ENCODE measurements around the gene KRTAP4-9. TPM values are rescaled to one million over a fixed set of nuclear protein-coding genes. Genes with fewer than 3 reads are reported as not detected.
"Not testable (repeated sequence)": the region's sequence is repeated elsewhere in the genome, so short reads cannot be mapped to it uniquely, and the experiment has no call there.

KRTAP4-9 gene
- total RNA-seq, 1 donor from 2014 or later = not detected

DNA sequence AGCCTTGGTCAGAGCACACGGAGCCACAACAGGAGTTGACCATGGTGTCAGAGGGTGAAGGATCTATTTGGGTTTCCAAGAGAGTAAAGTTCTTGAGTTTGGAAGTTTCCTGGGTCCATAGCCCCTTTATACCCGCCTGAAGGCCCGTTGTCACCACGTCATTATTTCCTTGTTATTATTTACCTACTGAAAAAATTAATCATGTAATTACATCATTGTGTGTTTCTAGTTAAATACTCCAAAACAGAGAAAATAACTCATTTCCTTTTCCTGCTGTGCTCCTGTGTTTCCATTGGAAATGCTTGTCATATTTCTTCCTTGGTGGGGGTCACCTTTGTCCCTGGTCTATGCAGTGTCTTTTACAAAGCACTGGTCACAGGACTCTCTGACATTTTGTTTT is 7.1 kb upstream of the KRTAP4-9 start, which contains the start of gene KRTAP4-8:
TSS of gene KRTAP4-8 (minus strand) at position 101 of the 400 bp plus-strand sequence. CDS start at position 43, 58 bp downstream.
- DNase-seq = no peak

DNA sequence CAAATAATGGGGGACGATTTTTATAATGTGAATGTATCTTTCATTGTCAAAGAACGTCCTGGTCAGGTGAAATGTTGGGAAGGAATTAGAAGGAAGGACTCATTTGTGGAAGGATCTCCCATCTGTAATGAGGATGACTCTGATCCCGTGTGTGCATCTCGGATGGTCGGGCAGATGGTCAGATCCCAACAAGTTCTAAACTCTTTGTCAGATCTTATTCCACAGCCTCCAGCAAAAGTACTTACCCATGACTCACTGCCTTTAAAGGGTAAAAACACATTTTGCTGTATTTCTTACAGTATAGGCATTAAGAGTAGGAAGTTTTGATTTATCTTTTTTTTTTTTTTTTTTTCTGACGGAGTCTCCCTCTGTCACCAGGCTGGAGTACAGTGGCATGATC is 6.7 kb upstream of the KRTAP4-9 start:
- no peak for DNase-seq

- DNase-seq = peak; percentile 41
These were observed 5.3 kb upstream of the KRTAP4-9 start for GRCh38 chr17:41099682-41100480.

- no peak for DNase-seq
These were observed 3.5 kb upstream of the KRTAP4-9 start, which contains the start of gene KRTAP4-16 for GRCh38 chr17:41101586-41102259. Gene KRTAP4-16, minus strand, starts transcription at chr17:41102209. Its CDS starts 0 bp downstream, at chr17:41102209.

DNA sequence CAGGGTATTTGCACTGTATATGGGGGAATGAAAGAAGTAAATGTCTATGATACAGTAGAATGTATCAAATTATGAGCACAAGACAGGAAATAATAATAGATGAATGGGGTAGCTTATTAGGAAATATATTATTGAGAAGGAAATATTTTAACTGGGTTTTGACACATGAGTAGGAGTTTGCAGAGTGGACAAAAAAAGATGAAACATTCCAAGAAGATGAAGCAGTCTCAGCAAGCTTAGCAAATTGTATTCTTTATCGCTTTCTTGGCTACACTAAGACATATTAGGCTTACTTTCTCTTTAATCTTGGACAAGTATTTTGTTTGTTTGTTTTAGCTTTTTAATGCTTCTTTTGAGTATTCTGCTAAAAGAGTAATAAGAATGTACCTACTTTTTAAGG is 1.3 kb upstream of the KRTAP4-9 start:
- DNase-seq = no peak

DNA sequence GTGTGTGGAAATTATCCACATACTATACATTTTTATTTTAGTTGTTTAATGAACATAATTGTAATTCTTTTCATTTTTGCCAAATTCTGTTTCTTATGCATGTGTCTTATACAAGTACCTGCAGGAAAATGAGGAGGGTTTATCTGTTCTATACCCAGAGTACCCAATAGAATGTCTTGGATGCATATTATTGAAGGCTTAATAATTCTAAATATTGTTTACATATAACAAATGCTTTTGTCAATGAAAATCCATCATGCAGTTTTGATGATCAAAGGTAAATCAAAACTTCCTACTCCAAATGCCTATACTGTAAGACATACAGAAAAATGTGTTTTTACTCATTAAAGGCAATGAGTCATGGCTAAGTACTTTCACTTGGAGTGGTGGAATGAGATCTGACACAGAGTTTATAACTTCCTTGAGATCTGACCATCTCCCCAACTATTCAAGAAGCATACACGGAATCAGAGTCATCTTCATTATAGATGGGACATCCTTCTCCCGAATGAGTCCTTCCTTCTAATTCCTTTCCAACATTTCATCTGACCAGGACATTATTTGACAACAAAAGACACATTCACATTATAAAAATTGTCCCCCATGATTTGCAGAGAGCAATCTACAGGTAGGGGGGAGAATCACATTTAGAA is 677 bp upstream of the KRTAP4-9 start:
- DNase-seq = not testable (repeated sequence)

DNA sequence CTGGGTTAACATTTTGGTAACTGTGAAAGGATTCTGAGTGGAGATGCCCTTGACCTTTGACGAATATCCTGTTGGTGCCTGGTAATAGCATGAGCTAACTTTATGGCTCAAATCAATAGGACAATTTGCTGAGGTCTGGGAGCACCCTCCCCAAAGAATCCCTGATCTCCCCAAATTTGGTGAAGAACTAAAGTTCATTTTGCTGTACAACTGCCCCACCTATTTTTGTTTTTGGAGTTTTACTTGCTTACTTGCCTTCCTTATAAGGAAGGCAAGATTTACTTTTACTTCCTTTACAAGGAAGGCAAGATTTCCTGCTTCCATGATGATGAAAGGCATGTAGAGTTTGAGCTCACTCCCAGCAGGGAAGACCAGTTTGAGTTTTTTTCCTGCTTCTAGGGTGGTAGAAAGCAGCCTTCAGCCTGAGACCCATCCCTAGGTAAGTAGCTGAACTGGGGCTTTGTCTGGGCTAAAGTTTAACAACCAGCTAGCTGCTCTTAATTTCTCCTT is 2.8 kb downstream of the KRTAP4-9 start:
- DNase-seq = no peak

GRCh38 chr17:41108728-41109386 is 3.7 kb downstream of the KRTAP4-9 start:
- not testable (repeated sequence) for DNase-seq

- DNase-seq = no peak
These were observed 6.1 kb downstream of the KRTAP4-9 start for GRCh38 chr17:41111151-41111885.

DNA sequence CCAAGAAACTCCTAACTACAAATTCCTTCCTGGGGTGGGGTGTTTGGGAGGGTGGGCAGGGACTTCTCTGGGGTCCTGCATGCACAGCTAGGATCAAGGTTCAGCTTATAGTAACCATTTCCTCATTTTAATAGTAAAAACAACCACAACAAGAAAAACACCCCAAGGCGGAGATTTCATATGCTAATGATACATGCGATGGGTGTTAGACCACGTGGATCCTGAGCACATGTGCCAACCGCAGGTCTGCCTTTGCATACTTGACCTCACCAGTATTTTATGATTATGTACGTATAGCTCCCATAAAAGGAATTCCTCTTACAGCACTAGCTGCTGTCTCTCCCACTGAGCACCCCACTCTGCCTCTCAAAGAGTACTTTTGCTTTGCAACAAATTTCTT is 11.1 kb downstream of the KRTAP4-9 start:
- no peak for DNase-seq

DNA sequence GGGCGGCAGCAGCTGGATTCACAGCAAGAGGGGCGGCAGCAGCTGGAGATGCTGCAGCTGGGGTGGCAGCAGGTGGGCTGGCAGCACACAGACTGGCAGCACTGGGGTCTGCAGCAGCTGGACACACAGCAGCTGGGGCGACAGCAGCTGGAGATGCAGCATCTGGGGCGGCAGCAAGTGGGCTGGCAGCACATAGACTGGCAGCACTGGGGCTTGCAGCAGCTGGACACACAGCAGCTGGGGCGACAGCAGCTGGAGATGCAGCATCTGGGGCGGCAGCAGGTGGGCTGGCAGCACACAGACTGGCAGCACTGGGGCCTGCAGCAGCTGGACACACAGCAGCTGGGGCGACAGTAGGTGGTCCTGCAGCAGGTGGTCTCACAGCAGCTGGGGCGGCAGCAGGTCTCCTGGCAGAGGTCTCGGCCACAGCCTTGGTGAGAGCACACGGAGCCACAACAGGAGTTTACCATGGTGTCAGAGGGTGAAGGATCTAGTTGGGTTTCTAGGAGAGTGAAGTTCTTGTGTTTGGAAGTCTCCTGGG is 12.7 kb downstream of the KRTAP4-9 start, which contains the start of gene KRTAP4-11:
TSS of gene KRTAP4-11 (minus strand) at position 528 of the 541 bp plus-strand sequence. CDS start at position 470, 58 bp downstream.
- not testable (repeated sequence) for DNase-seq

DNA sequence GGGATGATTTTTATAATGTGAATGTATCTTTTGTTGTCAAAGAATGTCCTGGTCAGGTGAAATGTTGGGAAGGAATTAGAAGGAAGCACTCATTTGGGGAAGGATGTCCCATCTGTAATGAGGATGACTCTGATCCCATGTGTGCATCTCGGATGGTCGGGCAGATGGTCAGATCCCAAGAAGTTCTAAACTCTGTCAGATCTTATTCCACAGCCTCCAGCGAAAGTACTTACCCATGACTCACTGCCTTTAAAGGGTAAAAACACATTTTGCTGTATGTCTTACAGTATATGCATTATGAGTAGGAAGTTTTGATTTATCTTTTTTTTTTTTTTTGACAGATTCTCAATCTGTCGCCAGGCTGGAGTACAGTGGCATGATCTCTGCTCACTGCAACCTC is 13.5 kb downstream of the KRTAP4-9 start:
- no peak for DNase-seq

- not testable (repeated sequence) for DNase-seq
These were observed 14.8 kb downstream of the KRTAP4-9 start for GRCh38 chr17:41119696-41120690.

- DNase-seq = no peak
These were observed 16.6 kb downstream of the KRTAP4-9 start for GRCh38 chr17:41121742-41122141.

- DNase-seq = not testable (repeated sequence)
These were observed 18.3 kb downstream of the KRTAP4-9 start for GRCh38 chr17:41123292-41123990.

- DNase-seq = not testable (repeated sequence)
These were observed 18.8 kb downstream of the KRTAP4-9 start, which contains the start of gene KRTAP4-12 for GRCh38 chr17:41123991-41124371. Gene KRTAP4-12, minus strand, starts transcription at chr17:41124182. Its CDS starts 60 bp downstream, at chr17:41124122.

- DNase-seq = no peak
These were observed 19.9 kb downstream of the KRTAP4-9 start for GRCh38 chr17:41125064-41125463.

DNA sequence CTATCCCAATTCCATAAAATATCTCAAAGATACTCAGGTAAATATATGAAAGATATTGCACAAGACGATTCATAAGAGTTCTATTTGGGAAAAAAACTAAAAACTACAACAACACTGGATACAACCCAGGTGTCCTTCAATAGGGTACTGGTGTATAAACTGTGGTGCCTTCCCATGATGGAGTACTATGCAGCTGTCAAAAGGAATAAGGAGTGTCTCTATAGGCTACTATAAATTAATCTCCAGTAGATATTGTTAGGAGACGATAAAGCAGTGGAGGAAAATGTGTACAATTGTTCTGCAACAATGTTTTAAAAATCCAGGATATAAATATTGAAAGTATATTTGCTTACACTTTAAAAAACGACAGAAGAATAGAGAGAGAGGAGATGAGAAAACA is 21.2 kb downstream of the KRTAP4-9 start:
- DNase-seq = no peak

GRCh38 chr17:41127371-41127770 is 22.2 kb downstream of the KRTAP4-9 start:
- DNase-seq = no peak
